GM18507 (cell line): ENCODE data around the gene MSS51.

ENCODE experiments used
- DNase-seq: peaks from one replicate; pipeline ENCODE4 v3.0.0; 2011; ENCODE audit warnings: low read depth; ENCODE audit not compliant: insufficient read length; ENCODE audit errors: extremely low spot score
- FAIRE-seq: peaks from 2 replicates; lab custom pipeline; 2011; peaks lifted over from hg19 to GRCh38; lab: Jason Lieb, UNC

MSS51 gene

DNA sequence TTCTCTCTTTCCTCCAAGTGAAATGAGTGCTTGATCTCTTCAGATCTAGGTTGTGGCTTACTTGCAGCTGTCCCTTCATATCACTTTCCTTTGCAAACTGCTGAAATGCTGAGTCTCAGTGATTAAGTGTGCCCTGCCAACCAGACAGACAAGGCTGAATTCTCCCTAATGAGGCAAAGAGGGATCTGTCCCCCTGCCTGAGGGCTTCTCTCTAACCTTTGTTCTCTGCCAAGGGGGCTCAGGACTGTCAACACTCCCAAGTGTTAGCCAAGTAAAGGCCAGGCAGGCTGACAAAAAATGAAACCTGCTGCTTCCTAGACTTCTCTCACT is at the start of gene MSS51:
TSS of gene MSS51 (minus strand) at position 24 of the 330 bp plus-strand sequence. CDS start 5,277 bp downstream, outside the sequence.
- no peak for FAIRE-seq
- DNase-seq, result no peak

DNA sequence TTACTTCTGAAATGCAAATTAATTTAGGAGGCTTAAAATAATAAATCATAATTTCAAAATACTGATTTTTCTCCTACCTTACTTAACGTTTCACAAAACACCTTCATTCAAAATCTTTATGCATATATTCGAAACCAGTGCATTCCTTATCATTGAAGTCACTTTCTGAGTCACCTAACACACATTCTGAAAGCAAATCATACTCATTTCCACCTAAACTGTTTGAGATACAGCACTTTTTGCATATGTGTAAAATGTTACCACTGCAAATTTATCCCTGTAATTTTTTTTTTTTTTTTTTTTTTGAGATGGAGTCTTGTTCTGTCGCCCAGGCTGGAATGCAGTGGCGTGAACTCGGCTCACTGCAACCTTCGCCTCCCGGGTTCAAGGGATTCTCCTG is 46.8 kb upstream of the MSS51 start:
- FAIRE-seq (peak; percentile 38), DNase-seq (peak; percentile 23)

DNA sequence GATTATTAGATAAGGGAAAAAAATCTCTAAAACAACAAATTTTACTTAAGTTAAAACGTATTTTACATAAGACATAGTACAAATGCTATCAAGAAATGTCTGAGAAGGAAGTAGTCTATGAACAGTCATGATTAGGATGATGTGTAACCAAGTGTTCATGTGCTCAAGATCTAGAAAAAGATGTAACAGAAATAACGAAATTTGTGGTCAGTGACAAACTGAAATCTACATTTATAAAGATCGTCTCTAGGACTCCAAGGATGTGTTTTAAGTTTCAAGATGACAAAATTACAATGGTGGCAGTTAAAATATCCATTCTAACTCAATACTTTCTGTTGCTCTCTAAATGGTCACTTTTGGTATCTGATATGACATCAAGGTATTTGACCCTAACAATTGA is 45.3 kb upstream of the MSS51 start:
- FAIRE-seq (peak; percentile 44), DNase-seq (no peak)

DNA sequence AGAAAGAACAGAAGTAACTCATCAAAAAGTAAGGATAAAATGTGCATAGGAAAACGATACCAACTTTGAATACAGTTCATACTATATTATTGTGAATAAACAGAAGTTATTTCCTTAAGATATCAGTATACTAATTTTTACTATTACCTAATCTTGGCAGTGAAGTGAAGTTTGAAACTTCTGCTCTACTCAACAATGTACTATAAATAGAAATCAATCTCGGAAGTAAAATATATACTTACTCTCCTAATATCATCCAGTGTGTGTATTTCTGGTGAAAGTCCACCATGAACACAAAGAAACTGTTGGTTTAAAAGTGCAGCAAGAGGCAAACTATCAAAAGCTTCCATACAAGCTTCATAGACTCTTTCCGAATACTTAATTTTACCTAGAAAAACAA is 37.9 kb upstream of the MSS51 start:
- DNase-seq (no peak), FAIRE-seq (no peak)

DNA sequence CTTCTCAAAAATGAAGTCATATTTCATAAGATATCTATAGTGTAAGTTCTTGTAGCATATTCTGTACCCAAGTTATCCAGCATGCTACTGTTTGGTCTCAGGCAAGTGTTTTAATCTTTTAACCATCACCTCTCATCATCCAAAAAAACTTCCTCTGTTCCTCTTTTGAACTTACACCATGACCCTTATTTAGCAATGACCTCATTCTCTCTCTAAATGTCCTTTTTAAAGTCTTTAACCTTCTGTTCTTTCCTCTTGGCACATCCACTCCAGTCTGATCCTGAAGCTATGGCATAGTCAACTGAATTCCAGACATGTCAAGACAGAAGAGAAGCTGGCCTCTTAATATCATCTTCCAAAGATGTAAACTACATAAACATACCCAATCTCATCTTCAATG is 36.2 kb upstream of the MSS51 start:
- peak; percentile 29 for FAIRE-seq

DNA sequence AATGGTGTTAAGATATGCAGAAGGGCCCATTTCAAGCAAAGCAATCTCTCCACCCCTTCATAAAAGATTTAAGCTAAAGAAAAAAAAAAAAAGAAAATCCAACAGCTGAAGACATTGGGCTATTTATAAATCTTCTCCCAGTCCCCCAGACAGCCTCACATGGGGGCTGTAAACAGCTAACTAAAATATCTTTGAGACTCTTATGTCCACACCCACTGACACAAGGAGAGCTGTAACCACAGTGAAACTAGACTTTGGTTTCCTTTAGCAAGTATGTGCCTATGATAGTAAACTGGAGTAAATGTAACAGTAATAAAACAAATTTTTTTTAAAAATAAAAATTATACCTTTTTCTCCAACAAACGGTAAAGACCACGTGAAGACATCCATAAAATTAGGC is 33.8 kb upstream of the MSS51 start:
- DNase-seq (no peak), FAIRE-seq (peak; percentile 74)

More for the DNA sequence above, 36.2 kb upstream of the MSS51 start:
- DNase-seq, result no peak

DNA sequence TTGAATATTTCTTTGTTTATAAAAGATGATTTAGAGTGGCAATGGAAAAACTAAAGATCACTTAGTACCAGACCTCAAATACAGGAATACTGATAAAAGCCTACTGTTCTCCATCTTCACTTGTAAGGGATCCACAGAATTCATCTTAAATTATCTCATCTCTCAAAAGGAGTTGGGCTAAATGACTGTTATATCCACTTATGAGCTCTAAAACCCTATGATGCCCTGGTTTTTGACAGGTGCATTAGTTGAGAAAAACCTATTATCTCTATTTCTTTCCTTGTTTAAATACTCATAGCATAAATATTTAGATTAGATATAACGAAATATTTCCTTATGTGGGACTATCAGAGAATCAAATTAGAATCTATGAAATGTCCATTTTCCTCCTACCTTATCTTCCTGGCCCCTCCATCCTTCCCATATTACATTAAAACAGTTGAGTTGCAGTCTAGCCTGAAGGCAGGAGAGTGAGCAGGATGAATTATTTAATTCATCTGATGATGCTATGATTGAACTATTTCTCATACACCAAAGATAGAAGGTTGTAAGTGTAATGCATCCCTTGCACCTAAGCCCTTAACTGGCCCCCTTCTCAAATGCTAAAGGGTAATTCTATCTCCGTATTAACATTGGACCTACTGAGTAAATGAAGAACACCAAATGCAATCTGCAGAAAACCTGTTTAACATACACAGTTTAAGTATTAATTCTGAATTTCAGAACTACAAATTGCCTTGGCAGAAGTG is 32.8 kb upstream of the MSS51 start:
- FAIRE-seq (no peak), DNase-seq (no peak)

DNA sequence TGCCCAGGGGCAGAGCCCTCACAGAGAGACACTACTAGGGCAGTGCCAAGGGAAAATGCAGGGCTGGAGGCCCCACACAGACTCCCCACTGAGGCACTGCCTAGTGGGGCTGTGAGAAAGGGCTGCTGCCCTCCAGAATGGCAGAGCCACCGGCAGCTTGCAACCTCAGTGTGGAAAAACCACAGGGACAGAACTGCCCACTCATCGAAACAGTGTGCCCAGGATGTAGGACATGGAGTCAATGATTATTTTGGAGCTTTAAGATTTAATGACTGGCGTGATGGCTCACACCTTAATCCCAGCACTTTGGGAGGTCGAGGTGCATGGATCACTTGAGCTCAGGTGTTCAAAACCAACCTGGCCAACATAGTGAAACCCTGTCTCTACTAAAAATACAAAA is 27.5 kb upstream of the MSS51 start:
- DNase-seq (no peak), FAIRE-seq (no peak)

DNA sequence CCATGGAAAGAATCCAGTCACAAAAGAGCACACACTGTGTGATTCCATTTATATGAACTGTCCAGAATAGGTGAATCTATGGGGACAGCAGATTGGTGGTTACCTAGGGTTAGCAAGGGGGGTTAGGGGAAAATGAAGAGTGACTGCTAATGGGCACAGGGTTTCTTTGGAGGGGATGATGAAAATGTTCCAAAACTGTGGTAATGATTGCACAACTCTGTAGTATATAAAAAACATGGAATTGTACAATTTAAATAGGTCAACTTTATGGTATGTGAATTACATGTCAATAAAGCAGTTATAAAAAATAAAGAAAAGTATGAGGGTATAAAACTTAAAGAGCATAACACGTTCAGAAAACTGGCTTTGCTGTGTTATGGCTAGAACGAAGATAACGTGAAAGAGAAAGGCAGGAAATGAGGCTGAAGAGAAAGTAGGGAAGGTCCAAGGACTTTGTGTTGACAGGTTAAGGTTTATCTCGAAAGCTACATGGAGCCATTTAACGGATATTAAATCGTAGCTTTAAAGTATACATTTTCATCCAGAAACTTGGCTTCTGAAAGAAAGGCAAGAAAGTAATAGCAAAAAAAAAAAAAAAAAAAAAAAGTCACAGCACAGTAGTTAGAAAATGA is 26.4 kb upstream of the MSS51 start:
- DNase-seq (no peak), FAIRE-seq (no peak)

DNA sequence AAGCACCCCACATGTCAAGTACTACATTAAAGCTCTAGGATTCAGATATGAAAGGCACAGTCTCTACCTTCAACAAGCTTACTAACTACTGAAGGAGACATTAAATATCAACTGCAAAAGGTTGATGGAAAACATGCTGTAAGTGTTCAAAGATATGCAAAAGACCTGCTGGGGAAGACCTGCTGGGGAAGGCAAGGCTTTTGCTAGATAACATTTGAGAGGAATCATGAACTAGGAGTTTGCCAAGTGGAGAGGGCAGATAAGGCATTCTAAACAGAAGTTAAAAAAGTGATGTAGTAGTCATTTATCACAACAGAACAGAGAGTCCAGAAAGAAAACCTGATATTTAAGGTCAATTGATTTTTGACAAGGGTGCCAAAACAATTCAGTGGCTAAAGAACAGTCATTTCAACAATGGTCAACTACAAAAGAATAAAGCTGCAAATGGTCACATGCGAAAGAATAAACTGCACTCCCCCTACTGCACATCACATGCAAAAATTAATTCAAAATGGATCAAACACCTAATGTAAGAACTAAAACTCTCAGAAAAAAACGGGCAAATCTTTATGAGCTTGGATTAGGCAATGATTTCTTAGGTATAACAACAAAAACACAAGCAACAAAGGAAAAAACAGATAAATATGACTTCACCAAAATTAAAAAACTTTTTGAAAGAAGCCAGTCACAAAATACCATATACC is 23.0 kb upstream of the MSS51 start:
- DNase-seq (no peak), FAIRE-seq (no peak)

DNA sequence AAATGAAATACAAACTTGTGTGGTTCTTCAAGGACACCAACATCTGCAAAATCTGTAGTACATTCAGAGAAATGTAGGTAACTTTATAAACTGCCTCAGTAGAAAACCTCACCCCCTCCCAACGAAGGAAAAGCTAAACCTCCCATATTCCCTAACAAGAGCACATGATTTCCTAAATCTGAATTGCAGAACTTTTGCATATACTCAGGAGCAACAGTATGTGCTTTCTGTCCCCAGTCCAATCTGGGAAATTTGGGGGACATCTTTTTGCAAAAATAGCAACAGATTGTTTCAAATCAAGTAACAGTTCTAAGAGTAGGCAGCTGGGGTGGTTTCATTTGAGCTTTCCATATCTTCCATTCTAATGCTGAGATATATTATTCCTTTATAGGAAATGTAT is 15.8 kb upstream of the MSS51 start:
- FAIRE-seq, result no peak
- no peak for DNase-seq

DNA sequence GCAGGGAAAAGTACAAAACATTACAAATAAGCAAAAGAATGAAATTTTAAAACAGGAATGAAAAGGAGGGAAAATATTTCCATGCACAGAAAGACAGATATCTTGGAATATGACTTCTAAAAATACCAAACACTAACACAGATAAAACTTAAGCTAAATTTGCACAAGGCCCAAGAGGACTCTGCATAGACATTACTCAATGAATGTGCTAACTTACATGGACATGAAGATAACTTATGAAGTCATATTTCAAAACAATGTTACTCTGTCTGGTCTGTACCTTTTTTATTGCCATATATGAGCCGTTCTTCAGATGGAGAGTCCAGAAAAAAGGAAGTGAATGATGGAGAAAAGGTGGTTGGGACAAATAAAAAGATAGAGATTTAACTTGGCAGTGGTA is 15.0 kb upstream of the MSS51 start:
- no peak for FAIRE-seq
- no peak for DNase-seq

DNA sequence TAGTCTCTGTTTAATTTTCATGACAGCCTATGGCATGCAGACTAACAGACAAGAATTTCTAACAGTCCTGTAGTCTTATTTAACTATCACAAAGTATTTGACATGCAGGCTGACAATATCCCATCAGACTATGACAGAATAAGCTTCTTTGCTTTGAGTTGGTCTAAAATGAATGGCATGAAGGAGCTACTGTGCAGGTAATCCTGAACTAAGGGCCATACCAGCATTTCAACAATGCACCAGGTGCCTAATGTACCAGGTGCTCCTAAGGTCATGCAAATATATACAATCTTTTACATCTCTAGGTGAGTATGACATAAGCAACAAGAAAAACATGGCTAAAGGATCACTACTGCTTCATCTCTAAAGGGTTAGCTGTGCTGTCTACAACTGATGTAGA is 13.6 kb upstream of the MSS51 start:
- no peak for FAIRE-seq
- DNase-seq, result no peak

DNA sequence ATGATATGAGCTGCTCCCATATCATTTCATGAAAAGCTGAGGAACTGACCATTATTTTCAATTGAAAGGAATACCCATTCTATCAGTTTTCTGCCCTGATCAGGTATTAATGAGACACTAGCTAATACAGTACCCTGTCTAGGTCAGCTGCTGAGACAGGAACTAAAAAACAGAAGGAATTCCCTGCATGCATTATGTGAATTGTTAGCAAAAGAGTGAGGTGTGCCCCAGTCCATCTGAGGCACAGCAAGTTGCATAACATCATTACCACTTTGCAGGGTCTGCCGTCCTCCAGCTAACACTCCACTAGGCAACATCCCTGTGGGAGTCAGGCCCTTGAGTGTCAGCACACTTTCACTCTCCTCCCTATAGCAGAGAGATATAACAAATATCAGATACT is 11.1 kb upstream of the MSS51 start:
- DNase-seq (no peak), FAIRE-seq (no peak)

DNA sequence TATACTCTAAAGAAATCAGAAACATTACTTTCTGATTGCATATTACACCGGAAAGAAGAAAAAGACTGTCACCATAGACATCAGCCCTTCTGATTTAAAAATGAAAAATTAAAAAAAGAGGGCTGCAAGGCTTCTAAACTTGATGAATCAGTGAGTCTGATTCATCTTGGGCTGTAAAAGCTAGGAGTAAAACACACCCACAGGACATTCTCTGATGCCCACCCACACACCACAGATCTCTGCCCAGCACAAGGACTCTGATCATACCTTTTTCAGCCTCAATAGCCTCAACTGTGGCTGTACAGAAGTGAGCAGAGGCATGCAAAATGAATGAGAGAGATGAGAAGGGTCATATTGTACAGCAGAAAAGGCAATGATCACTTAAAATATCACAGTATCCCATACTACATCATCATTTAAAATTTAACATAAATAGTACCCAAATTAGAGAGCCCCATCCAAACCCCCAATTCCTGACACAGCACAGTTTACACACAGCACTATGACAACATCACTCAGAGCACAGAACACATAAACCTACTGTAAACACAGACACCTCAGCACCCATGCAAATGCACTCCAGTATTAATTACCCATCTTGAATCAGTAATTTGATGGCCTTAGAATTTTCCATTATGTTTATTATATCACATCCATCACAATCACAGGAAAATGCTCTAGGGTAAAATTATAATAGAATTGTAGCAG is 6.4 kb upstream of the MSS51 start:
- DNase-seq (no peak), FAIRE-seq (no peak)

DNA sequence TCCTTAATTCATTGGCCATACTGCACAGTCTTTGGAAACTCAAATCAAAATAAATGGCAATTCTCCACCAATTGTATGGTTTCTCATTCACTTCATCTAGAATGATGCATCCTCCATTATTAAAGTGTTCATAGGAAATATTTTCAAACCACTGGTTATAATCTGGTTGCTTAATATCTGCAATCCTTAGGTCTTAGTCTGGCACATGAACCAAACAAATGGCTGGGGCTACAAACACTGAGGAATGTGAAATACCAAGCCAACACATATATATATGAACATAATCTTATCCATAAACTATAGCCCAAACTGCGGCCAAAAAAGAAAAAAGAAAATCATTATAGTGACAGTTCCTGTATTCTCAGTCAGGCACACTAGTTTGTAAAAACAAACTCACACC is 5.7 kb upstream of the MSS51 start:
- DNase-seq, result no peak
- FAIRE-seq, result no peak

DNA sequence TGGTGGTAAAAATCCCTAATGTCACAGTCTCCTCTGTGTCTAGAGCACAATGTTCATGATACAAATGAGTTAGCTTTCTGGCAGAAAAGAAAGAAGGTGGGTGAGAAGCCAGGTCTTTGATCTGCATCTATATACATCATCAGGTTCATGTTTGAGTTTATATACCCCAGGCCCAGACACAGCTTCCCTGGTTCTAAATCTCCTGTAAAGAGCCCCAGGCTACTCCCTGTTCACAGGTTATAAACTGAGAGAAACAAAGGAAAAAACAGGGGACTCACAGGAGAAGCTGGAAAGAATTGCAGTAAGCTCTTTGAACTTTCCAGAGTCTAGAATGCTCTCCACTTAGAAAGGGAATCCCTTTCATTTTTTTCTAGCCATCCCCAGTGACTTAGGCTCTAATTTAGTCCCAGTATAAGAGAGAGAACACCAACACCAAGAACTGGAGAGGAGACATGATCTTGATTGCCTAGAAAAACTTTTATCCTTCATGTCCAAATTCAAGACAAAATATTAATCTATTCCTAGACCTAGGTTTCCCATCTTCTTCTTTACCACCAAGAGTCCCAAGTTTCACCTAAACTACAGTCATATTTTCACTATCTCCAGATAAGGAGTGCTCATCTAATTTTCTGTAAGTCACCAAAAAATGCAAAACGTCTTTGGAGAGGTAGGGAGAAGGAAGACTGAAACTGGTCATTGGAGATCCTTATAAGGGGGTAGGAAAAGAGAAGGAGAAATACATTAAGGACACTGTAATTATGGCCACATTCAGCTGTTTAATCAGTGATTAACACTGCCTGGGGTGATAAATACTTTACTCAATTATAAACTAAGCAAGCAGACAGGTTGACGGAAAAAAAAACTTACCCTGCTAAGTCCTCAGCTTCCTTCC is 469 bp downstream of the MSS51 start:
- no peak for FAIRE-seq
- DNase-seq, result no peak

DNA sequence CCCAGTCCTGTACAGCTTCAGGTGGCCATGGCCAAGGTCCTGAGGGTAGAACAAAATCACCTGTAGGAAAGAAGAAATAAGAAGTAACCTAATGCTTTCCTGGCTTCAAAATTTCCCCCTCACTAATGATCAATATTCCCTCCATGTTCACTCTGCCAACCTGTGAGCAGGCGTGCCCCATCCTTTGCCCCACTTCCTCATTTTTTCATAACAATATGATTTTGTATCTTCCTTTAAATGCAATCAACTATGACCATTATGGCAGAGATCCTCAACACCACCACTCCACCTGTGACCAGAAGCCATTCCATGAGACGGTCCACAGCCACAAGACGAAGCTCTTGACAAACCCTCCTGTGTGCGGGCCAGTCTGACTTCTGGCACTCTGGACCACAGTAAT is 7.0 kb downstream of the MSS51 start:
- FAIRE-seq, result no peak

DNA sequence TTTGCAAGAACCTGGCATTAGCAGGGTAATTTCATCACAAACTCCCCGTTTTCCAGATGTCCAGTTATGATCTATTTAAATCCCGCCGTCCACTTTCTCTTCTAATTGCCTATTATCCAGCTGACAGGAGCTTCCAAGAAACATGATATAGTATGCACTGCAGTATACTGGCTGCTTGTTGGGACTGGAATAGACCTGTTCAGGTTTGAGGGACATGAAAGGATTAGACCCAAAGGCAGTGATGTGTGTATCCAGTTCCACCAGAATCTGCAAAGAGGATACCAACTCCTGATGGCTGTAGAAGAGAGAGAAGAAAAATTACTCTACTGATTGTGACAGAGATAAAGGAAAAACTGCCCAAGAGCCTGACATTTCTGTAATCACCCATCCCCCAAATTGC is 8.9 kb downstream of the MSS51 start:
- DNase-seq (no peak), FAIRE-seq (no peak)

More for the DNA sequence above, 7.0 kb downstream of the MSS51 start:
- DNase-seq, result no peak
